ENCODE measurements around the gene AKAP13.

DNA sequence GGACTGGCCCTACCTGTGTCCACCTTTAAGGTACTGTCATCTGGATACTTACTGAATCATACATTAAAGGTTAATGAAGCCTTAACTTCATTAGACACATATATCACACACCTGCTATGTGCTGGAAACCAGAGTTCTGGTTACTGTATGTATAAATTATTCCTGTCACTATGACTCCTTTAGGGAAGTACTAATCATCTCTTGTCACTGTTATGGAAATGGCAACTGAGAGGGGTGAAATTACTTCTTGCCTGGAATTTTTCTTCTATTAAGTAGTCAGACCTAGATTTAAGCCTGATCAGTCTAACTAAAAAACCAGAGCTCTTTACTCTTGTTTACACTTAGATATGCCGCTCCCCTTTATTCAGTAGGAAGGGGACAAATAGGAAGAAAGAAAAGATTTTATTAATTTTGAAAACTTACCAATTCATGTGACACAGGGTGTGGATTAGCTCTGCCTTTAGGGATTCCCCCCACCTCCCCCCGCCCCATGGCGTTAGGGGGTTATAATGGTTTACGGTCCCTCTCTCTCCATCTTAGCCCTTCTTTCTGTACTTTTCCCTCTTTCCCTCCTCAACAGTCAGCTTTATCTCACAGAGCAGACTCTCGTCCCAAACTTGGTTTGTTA, 261.8 kb downstream of the AKAP13 start:
- TF ChIP-seq, protein P1, sequence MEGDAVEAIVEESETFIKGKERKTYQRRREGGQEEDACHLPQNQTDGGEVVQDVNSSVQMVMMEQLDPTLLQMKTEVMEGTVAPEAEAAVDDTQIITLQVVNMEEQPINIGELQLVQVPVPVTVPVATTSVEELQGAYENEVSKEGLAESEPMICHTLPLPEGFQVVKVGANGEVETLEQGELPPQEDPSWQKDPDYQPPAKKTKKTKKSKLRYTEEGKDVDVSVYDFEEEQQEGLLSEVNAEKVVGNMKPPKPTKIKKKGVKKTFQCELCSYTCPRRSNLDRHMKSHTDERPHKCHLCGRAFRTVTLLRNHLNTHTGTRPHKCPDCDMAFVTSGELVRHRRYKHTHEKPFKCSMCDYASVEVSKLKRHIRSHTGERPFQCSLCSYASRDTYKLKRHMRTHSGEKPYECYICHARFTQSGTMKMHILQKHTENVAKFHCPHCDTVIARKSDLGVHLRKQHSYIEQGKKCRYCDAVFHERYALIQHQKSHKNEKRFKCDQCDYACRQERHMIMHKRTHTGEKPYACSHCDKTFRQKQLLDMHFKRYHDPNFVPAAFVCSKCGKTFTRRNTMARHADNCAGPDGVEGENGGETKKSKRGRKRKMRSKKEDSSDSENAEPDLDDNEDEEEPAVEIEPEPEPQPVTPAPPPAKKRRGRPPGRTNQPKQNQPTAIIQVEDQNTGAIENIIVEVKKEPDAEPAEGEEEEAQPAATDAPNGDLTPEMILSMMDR (IDR thresholded peaks at IDR 0.05): no peak
- no peak for TF ChIP-seq POLR2A (IDR thresholded peaks at IDR 0.05)

Data from uterus (tissue), 2 donors.